GM12872 (cell line): ENCODE data around the gene ACOT9.
A peak's percentile ranks its signal among the peaks of the same experiment; 100 is the strongest.

Experiments
- TF ChIP-seq, protein P1 (sequence below): IDR thresholded peaks from 3 replicates; pipeline ENCODE4 v1.5.1; 2011; ENCODE audit warnings: low read depth, mild to moderate bottlenecking, low read length, moderate library complexity; ENCODE audit not compliant: insufficient read depth

Gene ACOT9

DNA sequence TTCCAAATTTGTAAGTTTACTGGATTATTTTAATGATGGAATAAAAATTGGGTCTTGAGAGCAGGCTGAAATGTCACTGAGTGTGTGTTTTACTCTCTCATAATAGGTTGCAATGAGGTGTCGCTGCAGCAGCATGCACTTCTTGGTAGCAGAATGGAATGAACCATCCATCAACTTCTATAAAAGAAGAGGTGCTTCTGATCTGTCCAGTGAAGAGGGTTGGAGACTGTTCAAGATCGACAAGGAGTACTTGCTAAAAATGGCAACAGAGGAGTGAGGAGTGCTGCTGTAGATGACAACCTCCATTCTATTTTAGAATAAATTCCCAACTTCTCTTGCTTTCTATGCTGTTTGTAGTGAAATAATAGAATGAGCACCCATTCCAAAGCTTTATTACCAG is 42.5 kb upstream of the ACOT9 start:
- TF ChIP-seq, protein P1, sequence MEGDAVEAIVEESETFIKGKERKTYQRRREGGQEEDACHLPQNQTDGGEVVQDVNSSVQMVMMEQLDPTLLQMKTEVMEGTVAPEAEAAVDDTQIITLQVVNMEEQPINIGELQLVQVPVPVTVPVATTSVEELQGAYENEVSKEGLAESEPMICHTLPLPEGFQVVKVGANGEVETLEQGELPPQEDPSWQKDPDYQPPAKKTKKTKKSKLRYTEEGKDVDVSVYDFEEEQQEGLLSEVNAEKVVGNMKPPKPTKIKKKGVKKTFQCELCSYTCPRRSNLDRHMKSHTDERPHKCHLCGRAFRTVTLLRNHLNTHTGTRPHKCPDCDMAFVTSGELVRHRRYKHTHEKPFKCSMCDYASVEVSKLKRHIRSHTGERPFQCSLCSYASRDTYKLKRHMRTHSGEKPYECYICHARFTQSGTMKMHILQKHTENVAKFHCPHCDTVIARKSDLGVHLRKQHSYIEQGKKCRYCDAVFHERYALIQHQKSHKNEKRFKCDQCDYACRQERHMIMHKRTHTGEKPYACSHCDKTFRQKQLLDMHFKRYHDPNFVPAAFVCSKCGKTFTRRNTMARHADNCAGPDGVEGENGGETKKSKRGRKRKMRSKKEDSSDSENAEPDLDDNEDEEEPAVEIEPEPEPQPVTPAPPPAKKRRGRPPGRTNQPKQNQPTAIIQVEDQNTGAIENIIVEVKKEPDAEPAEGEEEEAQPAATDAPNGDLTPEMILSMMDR: no peak

DNA sequence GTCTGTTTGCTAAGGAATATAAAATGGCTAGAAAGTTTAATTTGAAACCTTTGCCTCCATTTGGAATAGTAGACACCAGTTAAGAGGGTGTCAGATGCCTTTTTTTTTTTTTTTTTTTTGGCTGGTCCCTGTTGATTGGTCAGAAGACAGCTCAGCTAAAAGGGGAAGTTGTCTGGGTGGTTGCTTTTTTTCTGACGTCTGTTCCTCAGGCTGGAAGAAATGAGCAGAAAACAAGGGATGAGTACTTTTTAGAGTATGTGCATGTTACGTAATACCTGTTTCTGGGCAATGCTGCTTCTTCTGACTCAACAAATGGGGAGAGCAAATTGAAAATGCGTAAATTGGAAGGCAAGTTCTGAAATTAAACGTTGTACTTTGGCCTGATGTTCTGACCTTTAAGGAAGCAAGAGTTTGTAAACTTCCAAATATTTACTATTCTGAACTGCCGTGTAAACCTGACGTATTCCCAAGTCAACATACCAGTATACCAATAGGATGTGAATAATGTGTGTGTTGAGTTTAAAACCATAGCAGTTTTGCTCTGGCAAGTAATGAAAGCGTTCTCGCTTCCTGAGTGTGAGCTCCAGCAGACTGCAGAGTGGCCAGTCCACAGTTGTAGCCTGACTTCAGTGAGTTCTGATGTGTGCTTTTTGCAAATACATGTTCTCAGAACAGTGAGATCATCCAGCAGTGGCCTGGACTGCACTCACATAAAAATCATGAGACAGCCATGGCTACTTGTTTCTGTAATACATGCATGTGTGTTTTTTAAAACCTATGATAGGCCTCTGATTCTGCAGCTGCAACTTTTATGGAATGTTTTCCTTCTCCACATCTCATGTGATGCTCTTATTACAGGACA is 41.6 kb upstream of the ACOT9 start:
- TF ChIP-seq, protein P1: no peak

DNA sequence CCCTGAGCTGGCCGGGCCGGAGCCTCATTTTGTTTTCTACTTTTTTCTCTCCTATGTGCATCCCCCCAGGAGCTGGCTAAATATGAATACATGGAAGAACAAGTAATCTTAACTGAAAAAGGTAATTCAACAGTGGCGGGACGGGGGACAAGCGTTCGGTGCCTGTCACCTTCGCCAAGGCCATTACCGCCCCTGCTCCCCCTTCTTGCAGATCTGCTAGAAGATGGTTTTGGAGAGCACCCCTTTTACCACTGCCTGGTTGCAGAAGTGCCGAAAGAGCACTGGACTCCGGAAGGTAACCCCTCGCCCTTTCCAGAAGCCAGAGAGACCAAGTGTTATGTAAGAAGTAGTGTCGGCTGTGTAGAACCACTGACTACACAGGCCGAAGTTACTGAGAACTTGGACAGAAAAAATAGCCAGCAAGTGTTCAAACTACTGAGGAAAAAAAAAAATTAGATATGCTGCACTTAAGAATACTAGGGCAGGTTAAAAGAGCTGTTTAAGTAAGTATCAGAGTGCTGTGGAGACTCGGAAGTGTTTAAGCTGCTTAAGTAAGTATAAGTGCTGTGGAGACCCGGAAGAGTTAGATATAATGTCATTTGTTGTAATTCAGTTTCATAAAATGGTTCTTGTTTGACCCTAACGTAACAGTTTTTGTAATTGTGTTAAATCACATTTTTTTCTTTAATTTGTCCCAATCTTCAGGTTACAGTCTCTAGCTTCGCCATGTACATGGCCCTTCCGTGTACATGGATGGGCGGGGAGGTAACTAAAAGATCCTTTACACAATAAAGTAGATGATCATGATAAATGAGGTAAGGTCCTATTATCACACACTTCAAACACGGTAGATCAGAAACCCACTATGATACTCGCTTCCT is 40.8 kb upstream of the ACOT9 start:
- TF ChIP-seq, protein P1: no peak

GRCh38 chrX:23782863-23783588 is 40.0 kb upstream of the ACOT9 start, which contains the start of gene SAT1:
TSS of gene SAT1 (plus strand) at chrX:23783173. CDS start at chrX:23783352, 179 bp downstream.
- TF ChIP-seq, protein P1: peak; percentile 66

DNA sequence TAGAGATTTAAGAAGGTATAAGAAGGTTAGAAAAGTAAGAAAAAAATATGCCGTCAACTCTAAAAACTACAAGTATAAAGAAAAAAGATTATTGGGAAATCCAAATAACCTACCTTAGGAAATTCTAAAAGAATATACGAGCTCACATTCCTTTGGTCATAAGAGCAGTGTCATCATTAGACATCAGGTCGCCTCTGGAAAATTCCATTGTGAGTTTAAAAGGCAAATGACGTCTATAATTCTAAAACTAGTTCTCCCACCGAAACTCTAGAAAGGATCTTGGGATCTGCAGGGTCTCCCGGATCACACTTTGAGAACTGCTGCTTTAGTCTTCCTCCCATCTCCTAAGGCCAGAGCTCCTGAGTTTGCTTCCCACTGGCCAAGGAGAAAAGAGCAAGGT is 39.4 kb upstream of the ACOT9 start:
- TF ChIP-seq, protein P1: no peak

DNA sequence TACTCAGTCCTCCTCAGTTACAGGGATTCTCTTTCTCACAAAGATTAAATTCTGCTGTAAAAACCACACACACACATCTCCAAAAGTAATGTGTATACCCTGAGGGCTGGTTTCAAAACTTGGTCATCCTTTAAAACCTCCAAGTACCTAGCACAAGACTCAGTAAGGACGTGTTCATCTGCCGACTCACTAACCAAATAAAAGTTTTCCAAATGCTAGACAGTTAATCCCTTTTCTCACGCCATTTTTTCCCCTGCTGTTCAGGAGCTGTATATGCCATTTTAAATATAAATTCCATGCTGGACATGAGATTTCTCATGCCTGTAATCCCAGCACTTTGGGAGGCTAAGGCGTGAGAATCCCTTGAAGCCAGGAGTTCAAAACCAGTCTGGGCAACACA is 35.9 kb upstream of the ACOT9 start:
- TF ChIP-seq, protein P1: no peak
